Middle frontal gyrus (tissue), 1 donor: ENCODE results near the gene ERCC6.

Experiments
- DNase-seq: peaks from one replicate; pipeline ENCODE4 v3.0.0-alpha.2; 2015; ENCODE audit warnings: low spot score; ENCODE audit errors: extremely low spot score

Gene ERCC6

DNA sequence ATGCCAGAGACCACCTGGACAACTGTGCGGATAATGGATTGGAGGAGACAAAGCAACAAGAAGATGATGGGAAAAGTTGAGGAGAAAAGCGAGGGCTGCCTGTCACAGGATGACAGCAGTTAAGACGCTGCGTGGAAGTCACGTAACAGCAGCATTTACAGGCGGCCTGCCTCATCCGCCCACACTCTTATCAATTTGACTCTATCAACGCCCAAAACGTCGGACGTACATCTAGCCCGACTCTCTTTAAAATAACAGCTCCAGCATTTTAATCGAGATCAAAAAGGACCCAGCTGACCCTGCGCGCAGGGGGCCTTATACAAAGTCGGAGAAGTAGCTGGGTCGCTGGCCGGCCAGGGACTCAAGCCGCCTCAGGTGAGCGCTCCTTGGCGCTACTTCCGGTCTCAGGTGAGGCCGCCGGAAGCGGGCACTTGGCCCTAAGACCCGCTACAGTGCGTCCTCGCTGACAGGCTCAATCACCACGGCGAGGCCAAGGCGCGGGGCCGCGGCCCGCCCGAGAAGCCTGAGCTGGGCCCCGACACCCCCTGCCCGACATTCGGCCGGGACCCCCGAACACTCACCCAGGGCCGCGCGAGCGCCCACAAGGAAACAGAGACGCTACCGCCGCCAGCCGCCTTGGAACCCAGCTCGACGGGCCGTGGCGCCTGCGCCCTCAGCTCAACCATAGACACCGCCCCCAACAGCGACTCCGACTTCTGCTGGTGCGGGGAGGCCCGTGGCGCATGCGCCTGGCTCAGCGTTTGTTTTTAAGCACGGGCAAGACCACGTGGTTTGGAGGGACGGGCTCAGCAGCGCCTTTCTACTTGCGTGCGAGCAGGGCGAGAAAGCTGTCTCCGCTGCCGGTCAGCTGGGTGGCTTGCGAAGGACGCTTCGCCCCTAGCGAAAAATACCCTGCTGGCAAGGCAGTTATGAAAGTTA is at the start of gene ERCC6:
Gene ERCC6, minus strand, starts transcription at position 741 of the 939 bp plus-strand sequence.
- peak; percentile 95 for DNase-seq

DNA sequence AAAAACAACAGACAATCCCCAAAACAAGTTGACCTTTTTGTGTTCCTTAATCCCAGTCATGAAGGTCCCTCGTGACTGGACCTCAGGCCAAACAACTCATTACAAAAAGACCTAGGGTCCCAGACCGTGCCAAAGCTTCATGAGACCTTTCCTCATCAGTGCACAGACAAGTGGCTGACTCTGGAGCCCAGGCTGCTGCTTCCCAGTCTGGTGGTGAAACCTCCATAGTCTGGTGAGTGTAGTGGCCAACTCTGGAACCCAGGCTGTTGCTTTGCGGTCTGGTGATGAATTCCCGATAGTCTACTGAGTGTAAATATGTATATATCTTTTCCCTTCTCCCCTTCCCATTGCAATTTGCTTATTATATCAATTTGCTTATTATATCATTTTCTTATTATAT is 49.1 kb upstream of the ERCC6 start:
- DNase-seq, result no peak

DNA sequence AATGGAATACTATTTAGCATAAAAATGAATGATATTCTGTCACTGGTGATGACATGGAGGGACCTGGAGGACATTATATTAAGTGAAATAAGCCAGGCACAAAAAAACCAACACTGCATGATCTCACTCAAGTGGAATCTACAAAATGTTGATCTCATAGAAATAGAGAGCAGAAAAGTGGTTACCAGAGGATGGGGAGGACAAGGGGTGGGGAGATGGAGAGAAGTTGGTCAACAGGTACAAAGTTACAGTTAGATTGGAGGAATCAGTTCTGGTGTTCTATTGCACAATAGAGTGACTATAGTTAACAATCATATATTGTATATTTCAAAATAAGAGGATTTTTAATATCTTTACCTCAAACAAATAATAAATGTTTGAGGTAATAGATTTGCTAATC is 46.5 kb upstream of the ERCC6 start:
- DNase-seq, result no peak

DNA sequence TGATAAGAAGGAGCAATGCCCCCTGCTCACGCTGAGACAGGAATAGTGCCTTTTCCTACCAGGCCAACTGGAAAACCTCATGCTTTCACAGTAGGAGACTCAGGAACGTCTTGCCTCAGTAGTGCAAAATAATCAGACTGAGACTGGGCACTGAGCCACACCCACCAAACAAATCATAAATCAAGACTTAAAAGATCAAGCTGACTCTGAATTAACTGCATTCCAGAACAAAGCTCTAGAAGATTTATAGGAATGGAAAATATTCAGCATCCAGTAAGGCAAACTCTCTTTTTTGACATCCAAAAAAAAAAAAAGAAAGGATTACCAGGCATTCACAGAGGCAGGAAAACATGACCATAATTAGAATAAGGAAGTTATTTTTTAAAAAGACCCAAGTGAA is 40.7 kb upstream of the ERCC6 start:
- DNase-seq, result no peak

DNA sequence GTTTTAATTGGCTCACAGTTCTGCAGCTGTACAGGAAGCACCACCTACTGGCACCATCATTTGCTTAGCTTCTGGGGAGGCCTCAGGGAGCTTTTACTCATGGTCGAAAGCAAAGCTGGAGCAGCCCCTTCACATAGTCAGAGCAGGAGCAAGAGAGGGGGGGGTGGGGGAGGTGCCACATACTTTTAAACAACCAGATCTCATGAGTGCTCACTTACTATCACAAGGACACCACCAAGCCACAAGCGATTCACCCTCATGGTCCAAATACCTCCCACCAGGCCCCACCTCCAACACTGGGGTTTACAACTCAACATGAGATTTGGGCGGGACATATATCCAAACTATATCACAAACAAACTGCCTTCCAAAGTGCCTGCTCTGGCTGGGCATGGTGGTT is 39.5 kb upstream of the ERCC6 start:
- DNase-seq, result no peak

DNA sequence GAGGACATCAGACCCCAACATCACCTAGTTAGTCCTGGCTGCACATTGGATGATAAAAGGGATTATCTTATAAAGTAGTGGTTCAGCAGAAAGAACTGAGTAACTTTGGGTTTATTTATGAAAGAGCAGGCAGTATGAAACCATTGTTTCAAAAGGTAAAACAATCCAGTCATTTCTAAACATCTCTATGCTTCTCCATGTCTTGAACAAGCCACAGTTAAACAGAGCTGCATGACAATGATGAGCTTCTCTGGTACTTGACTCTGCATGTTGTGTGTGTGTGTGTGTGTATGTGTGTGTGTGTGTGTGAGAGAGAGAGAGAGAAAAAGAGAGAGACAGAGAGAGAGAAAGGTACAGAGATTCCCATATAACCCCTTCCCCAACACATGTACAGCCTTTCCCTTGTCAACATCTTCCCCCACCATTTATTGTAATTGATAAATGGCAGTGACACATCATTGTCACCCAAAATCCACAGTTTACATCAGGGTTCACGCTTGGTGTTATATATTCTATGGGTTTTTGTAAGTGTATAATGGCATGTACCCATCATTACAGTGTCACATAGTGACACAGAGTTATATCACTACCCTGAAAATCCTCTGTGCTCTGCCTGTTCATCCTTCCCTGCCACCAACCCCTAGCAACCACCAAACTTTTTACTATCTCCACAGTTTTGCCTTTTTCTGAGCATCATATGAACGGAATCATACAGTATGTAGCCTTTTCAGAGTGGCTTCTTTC is 38.4 kb upstream of the ERCC6 start:
- DNase-seq, result no peak

DNA sequence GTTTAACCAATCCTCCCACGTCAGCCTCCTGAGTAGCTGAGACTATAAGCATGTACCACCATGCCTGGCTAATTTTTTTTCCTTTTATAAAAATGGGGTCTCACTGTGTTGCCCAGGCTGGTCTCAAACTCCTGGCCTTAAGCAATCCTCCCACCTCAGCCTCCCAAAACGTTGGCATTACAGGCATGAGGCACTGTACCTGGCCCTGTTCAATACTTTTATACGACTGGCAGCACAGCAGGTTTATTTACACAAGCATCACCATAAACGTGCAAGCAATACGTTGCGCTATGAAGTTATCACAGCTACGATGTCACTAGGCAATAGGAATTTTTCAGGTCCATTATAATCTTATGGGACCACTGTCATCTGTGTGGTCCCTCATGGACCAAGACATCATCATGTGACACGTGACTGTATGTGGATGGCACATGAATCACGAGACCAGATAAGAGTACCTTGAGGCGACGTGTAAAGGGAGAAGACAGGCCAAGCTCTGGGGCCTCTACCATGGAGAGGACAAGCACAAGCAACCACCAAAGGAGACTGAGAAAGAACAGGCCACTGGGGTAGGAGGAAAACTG is 36.7 kb upstream of the ERCC6 start:
- no peak for DNase-seq

DNA sequence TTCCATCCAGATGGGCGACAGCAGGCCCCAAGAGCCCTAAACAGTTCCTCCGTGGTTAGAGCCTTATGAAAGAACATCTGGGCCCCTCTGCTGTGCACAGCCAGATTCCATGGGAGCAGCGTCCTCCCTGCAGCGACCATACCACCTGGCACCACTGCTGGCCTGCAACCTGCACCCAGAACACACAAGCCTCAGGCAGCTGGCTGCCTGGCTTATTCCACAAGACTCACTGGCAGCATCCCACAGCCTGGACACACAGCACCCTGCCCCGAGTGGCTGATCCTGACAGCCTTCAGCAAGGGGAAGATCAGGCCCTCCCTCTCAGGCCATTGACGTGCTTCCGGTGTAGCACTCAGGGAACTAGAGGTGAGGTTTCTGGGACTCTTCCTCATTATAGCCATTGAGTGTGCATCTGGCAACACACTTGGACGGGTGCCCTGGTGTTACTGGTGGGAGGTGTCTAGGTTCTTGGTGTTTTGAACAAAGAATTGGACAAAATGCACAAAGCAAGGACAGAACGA is 33.7 kb upstream of the ERCC6 start:
- DNase-seq, result no peak

DNA sequence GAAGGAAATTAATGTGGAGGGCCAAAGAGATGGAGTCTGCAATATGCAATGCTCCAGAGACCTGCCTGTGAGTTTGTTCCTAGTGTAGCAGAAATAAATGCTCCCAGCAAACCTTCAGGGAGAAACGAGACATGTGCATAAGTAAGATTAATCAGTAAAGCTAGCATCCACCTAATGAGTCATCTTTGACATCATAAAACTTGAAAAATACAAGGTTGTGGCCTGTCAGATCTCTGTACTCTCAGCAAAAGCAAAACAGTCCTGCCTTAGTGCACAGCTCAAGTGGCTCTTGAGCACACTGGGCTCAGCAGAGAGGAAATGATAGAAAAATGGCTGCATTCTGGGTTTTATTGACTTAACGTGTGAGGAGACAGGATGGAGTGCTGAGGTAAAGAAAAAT is 32.5 kb upstream of the ERCC6 start:
- DNase-seq, result no peak

DNA sequence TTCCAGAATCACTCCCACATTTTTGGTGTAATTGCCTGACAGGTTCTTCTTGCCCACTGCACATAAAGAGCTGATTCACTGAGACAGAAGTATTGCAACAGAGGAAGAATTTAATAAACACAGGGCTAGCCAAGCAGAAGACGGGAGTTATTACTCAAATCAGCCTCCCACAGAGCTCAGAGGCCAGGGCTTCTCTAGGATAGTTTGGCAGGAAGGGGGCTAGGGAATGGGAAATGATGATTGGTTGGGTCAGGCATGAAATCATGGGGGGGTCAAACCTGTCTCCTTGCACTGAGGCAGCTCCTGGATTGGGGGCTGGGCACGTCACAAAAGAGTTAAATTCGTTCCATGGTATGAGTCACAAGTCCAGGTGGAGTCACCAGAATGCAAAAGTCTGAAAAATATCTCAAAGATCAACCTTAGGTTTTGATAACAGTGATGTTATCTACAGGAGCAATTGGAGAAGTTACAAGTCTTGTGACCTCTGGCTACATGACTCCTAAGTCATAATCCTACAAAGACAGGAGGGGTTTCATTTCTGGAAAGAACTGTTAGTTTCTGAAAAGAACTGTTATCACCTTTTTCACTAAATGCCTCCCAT is 30.2 kb upstream of the ERCC6 start:
- DNase-seq, result no peak

DNA sequence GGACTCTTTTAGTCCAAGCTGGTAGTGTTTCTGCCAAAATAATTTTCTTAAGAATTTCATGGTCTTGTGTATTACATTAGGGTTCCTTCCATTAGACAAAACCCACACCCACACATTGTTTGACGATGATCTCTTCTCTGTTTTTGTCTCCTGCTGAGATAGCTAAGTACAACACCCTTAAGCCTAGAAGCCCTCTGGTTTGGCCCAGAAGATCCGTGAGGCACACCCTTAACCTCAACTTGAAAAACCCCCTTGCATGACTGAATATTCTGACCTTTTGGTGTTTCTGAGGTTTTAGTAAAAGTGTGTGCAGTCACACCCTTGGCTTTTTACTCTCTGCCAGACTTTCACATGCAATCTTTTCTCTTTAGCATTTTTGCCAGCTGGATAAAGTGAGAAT is 29.3 kb upstream of the ERCC6 start:
- DNase-seq, result no peak

DNA sequence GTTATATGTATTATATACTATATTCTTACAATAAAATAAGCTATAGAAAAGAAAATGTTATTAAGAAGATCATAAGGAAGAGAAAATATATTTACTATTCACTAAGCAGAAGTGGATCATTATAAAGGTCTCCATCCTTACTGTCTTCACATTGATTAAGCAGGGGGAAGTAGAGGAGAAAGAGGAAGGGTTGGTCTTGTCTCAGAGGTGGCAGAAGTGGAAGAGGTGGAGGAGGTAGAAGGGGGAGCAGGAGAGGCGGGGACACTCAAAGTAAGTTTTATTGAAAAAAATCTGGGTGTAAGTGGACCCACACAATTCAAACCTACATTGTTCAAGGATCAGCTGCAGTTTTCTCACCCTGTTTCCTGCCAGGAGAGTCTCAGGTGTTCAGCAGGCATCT is 28.9 kb upstream of the ERCC6 start:
- no peak for DNase-seq

DNA sequence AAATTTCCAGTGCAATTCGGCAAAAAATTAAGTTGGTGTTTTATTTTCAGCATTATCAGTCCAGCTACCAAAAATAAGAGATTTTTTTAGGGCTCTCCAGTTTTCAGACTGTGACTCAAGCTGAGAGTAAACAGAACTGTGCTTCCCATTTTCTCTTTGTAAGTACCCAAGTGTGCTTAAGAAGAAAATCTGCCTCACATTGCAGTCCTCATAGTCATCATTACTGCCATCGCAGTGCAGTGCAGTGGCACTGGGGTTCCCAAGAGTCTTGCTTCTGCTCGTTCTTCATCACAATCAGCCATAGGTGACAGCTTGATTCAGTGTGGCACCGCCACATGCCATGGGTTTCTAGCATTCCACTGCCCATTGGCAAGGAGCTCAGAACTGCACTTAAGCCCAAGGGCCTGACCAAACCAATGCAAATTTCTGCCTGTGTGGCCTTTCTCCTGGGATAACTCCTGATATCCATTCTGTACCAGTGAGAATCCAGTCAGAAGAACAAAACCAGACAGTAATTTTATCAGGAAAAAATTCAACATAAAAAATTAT is 25.6 kb upstream of the ERCC6 start:
- no peak for DNase-seq

DNA sequence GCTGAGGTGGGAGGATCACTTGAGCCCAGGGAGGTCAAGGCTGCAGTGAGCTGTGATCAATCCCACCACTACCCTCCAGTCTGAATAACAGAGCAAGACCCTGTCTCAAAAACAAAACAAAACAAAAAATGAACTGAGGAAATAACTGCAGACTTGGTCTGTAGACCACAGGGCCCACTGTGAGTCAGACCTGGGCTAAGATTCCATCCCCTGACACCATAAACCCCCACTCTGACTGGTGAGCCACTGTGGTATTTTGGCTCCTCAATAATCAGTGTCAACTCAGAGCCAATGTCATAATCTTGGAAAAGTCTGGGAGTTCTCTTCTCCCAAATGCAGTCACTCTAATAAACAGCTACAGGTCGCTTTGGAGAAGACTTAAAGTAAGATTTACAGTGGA is 24.0 kb upstream of the ERCC6 start:
- no peak for DNase-seq

DNA sequence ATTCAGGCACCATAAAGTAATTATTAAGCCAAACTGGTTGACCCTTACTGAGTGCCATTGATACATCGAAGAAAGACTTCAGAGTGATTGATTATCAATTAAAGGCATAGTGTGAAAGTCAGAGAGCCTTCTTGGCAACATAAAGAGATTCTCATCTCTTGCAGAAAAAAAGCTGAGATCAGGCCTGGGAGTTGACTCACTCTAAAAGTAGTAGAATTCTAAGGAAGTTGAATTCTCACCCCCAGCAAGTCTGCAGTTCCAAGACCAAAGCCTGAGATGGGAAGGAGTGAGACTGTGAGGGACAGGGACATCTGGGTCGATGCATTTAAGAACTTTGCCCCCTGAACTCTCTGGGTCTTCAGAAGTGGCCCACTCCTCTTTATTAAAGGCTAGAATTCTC is 21.6 kb upstream of the ERCC6 start:
- no peak for DNase-seq

DNA sequence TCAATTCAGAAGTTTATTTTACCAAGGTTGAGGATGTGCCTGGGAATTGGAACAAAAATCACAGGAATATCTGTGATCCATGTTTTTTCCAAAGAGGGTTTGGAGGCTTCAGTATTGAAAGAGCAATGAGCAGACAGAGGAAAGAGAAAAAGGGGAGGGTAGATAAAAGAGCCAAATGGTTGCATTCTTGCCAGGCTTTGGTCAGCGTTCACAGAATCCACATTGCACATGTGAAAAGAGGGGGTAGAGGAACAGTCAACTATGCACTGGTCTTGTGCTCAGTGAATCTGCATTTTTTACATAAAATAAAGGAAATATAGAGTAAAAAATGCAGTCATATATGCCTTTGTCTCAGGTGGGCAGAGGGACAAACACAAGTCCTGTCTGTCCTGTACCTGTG is 20.6 kb upstream of the ERCC6 start:
- DNase-seq, result no peak

DNA sequence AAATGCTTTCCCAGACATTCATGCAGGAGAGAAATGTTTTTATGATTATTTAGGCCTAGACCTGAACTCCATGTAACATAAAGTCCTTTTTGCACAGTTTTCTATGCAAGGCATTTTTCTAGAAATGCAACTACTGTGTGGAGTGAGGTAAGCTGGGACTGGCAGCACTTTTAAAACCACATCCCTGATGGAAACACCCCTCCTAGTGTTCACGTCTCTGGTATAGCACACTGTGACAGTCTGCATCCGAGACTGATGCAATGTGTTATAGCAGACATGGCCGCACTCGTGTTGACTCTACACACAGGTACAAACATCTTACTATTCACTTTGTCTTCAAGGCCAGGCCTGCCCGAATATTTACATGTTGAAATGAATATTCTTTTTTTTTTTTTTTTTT is 19.3 kb upstream of the ERCC6 start:
- no peak for DNase-seq

DNA sequence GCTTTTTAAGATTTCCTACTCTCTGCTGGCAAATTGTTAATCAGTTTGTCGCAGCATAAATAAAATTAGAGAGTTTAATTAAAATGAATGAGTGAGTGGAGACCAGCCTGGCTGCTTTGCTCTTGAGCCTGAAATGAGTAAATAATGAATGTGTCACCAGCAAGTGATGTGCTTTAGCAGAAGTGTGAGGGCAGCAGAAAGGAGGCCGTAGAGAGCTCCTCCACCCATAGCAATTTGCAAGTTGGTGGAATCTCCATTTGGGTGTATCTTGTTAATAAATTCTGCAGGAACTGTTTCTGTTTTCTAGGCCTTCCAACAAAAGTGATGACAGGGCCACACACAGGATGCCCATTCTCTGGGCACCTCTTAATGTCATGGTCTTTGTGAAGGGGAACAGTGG is 18.8 kb upstream of the ERCC6 start:
- DNase-seq, result no peak

DNA sequence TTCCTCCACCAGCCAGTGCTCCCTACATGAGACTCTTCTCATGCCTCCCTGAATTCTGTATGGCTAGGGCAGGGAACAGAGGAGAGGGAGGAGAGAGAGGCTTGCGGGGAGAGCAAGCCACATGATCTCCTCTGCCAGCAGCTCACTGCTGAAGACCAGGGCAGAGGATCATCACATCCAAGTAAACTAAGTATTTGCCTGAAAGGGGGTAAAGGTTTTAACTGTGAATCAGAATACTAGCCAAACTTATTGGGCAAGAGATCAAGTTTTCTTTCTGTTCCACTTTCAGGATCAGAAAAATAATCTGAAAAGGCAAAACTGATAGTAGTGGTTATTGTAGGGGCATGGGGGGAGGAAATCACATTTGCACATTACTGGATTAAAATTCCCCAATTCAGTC is 17.8 kb upstream of the ERCC6 start:
- DNase-seq, result no peak

DNA sequence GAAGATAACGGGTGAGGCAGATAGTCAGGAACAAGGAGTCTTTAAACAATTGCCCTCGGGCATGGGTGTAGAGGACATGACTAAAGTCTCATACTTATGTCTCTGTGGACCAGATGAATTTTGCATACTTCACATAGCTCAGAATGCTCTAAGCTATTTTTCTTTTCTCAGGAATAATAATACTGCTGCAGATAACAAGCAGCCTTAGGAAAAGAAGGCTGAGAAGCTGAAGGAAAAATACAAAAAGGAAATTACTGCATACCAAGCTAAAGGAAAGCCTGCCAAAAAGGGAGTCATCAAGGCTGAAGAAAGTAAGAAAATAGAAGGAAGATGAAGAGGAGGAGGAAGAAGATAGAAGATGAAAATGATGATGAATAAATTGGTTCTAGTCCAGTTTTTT is 13.4 kb upstream of the ERCC6 start:
- DNase-seq, result no peak

DNA sequence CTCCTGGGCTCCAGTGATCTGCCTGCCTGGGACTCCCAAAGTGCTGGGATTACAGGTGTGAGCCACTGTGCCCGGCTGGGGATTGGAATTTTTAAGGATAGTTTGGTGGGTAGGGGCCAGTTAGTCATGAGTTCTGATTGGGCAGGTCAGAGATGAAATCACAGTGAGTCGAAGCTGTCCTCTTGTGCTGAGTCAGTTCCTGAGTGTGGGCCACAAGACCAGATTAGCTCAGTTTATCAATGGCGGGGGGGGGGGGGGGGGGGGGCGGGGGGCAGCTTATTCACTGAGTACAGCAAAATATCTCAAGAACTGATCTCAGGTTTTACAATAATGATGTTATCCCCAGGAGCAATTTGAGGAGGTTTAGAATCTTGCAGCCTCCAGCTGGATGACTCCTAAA is 11.6 kb upstream of the ERCC6 start:
- no peak for DNase-seq
